Stomach (tissue), 9 donors: Measurements from ENCODE around the gene MT1F. TPM values are rescaled to one million over a fixed set of nuclear protein-coding genes. Genes with fewer than 3 reads are reported as not detected.
"Not testable (repeated sequence)": the region's sequence is repeated elsewhere in the genome, so short reads cannot be mapped to it uniquely, and the experiment has no call there.

ENCODE experiments used
- DNase-seq, 2 donors: peaks; one replicate each; pipeline versions ENCODE4 v3.0.0 to v3.0.0-alpha.2; 2013 to 2019
- H3K27ac ChIP-seq, 5 donors: fragments of 200-600 bp in 4 of 5; sonication (generic) in 4 of 5; one replicate each; pipeline ENCODE4 v1.5.1; 2013 to 2019; ENCODE audit warnings: mild to moderate bottlenecking in 1 of 5, moderate library complexity in 1 of 5
- H3K27me3 ChIP-seq, 3 donors: fragments of 200-600 bp; sonication (generic); one replicate each; pipeline ENCODE4 v1.5.1; 2017 to 2019; ENCODE audit warnings: mixed run types in 1 of 3
- H3K36me3 ChIP-seq, 4 donors: fragments of 200-600 bp; sonication (generic); 1 replicate in 3 of 4; 2 replicates in 1 of 4; pipeline ENCODE4 v1.5.1; 2016 to 2019
- H3K4me1 ChIP-seq, 4 donors: fragments of 200-600 bp; sonication (generic); one replicate each; pipeline ENCODE4 v1.5.1; 2016 to 2019
- H3K4me3 ChIP-seq, 4 donors: fragments of 200-600 bp; sonication (generic) in 3 of 4; one replicate each; pipeline ENCODE4 v1.5.1; 2016 to 2019; ENCODE audit warnings: mild to moderate bottlenecking in 1 of 4
- H3K9me3 ChIP-seq, 4 donors: fragments of 200-600 bp; sonication (generic); one replicate each; pipeline ENCODE4 v1.5.1; 2016 to 2019
- CTCF ChIP-seq, 7 experiments: fragments of 450-650 bp in 4 of 7; fragments of 200-600 bp in 3 of 7; sonication (generic) in 3 of 7; IDR thresholded peaks; one replicate each; pipeline ENCODE4 v1.5.1; 2016 to 2019; ENCODE audit warnings: antibody characterized with exemption in 7 of 7, control low read depth in 2 of 7, mild to moderate bottlenecking in 1 of 7
- EP300 ChIP-seq: sonication (generic); formaldehyde crosslinking; IDR thresholded peaks from one replicate; pipeline ENCODE4 v1.6.1; 2017; ENCODE audit warnings: antibody characterized with exemption
- POLR2A ChIP-seq, 4 donors: fragments of 450-650 bp; IDR thresholded peaks; one replicate each; pipeline ENCODE4 v1.6.1; 2016; ENCODE audit warnings: antibody characterized with exemption in 4 of 4, control low read depth in 2 of 4, mild to moderate bottlenecking in 1 of 4, moderate library complexity in 1 of 4
- POLR2AphosphoS5 ChIP-seq, 3 donors: sonication (generic); formaldehyde crosslinking; IDR thresholded peaks; one replicate each; pipeline ENCODE4 v1.6.1; 2016; ENCODE audit warnings: antibody characterized with exemption in 3 of 3
- WGBS, 5 donors: extraction: QIAGEN DNeasy Blood & Tissue Kit in 3 of 5; methylation state at CpG; one replicate each; pipeline versions ENCODE4 v1.1.5 to v1.1.7; 2013 to 2018; 5-methylcytosine and 5-hydroxymethylcytosine counted together
- intact Hi-C: fragments of 100-400 bp; cut with DNase I; formaldehyde crosslinking; loops from one replicate; pipeline ENCODE4 v1.15.1; 2023; ENCODE audit warnings: low total_unique reads
- polyA plus RNA-seq, 3 donors: library from polyadenylated mRNA; stranded (reverse); fragments of 200-250 nt; gene quantifications; one replicate each; pipeline ENCODE4 v1.2.3, GENCODE V29; 2013
- total RNA-seq, 5 donors: library from RNA; depleted of rRNA; stranded (reverse); fragments of >200 nt; gene quantifications; one replicate each; pipeline versions ENCODE4 v1.1.0 to v1.2.3, GENCODE V29; 2014 to 2016
- donor health status: healthy with polysubstance abuse.
- donor health status: Bipolar disorder and iron deficiency.
- donor health status: healthy.

Gene MT1F
- total and polyA plus RNA-seq, 8 donors: 7.5 to 225 (median 80.2) TPM; not detected in 2

GRCh38 chr16:56672761-56673536 is 15.2 kb downstream of the MT1F start:
- no peak for DNase-seq
- peaks cover 27 to 32% (median 32%) of the 10 kb centered on the region in 4 donors for H3K4me1 ChIP-seq
- TF ChIP-seq POLR2AphosphoS5 (IDR thresholded peaks at IDR 0.05) (no peak), POLR2A (IDR thresholded peaks at IDR 0.05) (no peak), EP300 (no peak), CTCF (IDR thresholded peaks at IDR 0.05) (no peak)
- H3K36me3 ChIP-seq: no peaks in the 10 kb centered on the region
- WGBS, 5 donors: 84 to 88% (median 86%) methylated on average over 11 of the region's 11 CpGs
- peaks cover 0 to 96% (median 37%) of the 10 kb centered on the region in 3 donors for H3K27me3 ChIP-seq
- intact Hi-C loops: no loop called here
- H3K9me3 ChIP-seq: no peaks in the 10 kb centered on the region
- no peak overlapping the region for H3K27ac ChIP-seq
- H3K4me3 ChIP-seq: no peak overlapping the region

DNA sequence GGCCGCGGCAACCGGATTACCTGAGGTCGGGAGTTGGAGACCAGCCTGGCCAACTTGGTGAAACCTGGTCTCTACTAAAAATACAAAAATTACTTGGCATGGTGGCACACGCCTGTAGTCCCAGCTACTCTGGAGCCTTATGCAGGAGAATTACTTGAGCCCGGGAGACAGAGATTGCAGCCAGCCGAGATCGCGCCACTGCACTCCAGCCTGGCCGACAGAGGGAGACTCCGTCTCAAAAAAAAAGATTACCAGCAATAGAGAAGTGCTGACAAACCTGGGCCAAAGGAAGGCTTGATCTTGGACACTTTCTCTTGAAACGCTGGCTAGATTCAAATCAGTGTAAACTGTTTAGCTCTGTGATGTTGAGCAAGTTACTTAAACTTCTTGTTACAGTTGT is 16.2 kb downstream of the MT1F start:
- no peaks in the 10 kb centered on the region for H3K9me3 ChIP-seq
- H3K4me3 ChIP-seq: no peak overlapping the region
- H3K27ac ChIP-seq: no peak overlapping the region
- peaks cover 0 to 86% (median 29%) of the 10 kb centered on the region in 3 donors for H3K27me3 ChIP-seq
- TF ChIP-seq POLR2AphosphoS5 (IDR thresholded peaks at IDR 0.05): no peak
- TF ChIP-seq CTCF (IDR thresholded peaks at IDR 0.05): peak in 5 of 7 experiments; percentile 53 to 78 (median 58)
- TF ChIP-seq EP300: no peak
- TF ChIP-seq POLR2A (IDR thresholded peaks at IDR 0.05): no peak
- peaks cover 21 to 24% (median 22%) of the 10 kb centered on the region in 4 donors for H3K4me1 ChIP-seq
- no peaks in the 10 kb centered on the region for H3K36me3 ChIP-seq
- intact Hi-C loops: no loop called here
- DNase-seq: peak; percentile 56 to 64
- 36 to 38% (median 37%) methylated on average over 12 of the region's 12 CpGs for WGBS, 5 donors

GRCh38 chr16:56674570-56674969 is 16.8 kb downstream of the MT1F start:
- WGBS, 5 donors: 90 to 96% (median 92%) methylated on average over 6 of the region's 6 CpGs

DNA sequence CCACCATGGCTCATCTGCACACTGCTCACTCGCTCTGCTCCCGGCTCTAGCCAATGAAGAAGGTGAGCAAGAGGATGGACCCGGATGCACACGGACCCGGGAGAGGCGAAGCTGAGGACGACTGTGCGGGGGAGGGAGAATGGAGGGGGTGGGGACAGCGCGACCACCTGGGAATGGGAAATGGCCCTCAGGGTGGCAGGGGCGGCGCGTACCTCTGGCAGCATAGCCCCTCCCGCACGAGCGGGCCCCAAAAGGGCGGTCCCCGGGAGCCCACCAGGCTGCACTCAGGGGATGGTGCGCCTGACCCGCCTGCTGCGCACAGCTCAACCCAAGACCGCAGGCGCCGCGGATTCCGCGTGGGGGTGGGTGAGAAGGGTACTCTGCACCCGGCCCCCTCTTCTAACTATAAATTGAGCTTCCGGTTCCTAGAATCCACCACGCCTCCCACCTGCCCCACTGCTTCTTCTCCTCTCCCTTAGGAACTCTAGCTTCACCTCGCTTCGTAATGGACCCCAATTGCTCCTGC is 18.0 kb downstream of the MT1F start:
- intact Hi-C loops: no loop called here
- TF ChIP-seq EP300: no peak
- TF ChIP-seq POLR2AphosphoS5 (IDR thresholded peaks at IDR 0.05): no peak
- TF ChIP-seq CTCF (IDR thresholded peaks at IDR 0.05): no peak
- TF ChIP-seq POLR2A (IDR thresholded peaks at IDR 0.05): no peak
- H3K27ac ChIP-seq: peak overlapping the region in 1 of 5 donors; percentile 5
- H3K9me3 ChIP-seq: no peaks in the 10 kb centered on the region
- 5 to 14% (median 6%) methylated on average over 22 to 32 of the region's 32 CpGs for WGBS, 5 donors
- DNase-seq: peak in 1 of 2 donors; percentile 58
- H3K27me3 ChIP-seq: peaks cover 0 to 68% (median 15%) of the 10 kb centered on the region in 3 donors
- H3K36me3 ChIP-seq: no peaks in the 10 kb centered on the region
- H3K4me1 ChIP-seq: peaks cover 7 to 11% (median 11%) of the 10 kb centered on the region in 4 donors
- peak overlapping the region; percentile 31 to 39 (median 38) for H3K4me3 ChIP-seq

More at GRCh38 chr16:56674570-56674969, 16.8 kb downstream of the MT1F start:
- H3K4me3 ChIP-seq, intact Hi-C loops, H3K27ac ChIP-seq, H3K9me3 ChIP-seq, DNase-seq, H3K36me3 ChIP-seq: not testable (repeated sequence)
- H3K27me3 ChIP-seq: peaks cover 0 to 80% (median 23%) of the 10 kb centered on the region in 3 donors
- H3K4me1 ChIP-seq: peaks cover 15 to 17% (median 16%) of the 10 kb centered on the region in 4 donors
